ENCODE data around the gene C12orf57.

C12orf57 gene

DNA sequence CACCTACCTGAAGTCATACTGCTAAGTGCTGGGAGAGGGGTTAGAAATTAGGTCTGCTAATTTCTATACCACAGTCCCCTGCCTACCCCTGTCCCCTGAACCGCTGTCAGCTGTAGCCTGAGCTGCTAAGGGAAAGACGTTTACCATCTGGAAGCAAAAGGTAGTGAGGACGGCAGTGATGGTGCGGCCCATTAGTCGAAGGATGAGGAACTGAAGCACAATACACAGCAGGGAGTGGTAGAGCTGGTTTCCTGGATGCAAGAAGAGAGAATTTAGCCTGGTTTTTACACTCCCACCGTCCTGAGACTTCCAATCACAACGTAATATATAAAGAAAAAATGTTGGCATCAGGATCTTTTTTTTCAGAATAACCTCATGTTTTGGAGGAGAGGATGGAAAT, 38.7 kb downstream of the C12orf57 start:
- ATAC-seq (ENCODE audit: low read depth) (no peak), DNase-seq (ENCODE audit: low spot score in 2 of 2) (no peak)
- Mint-ChIP-seq H3K4me1 (no peaks in the 10 kb centered on the region), H3K4me3 (no peak overlapping the region), H3K9me3 (no peaks in the 10 kb centered on the region), H3K27ac (no peak overlapping the region), H3K27me3 (no peaks in the 10 kb centered on the region), H3K36me3 (peaks cover 8% of the 10 kb centered on the region)

DNA sequence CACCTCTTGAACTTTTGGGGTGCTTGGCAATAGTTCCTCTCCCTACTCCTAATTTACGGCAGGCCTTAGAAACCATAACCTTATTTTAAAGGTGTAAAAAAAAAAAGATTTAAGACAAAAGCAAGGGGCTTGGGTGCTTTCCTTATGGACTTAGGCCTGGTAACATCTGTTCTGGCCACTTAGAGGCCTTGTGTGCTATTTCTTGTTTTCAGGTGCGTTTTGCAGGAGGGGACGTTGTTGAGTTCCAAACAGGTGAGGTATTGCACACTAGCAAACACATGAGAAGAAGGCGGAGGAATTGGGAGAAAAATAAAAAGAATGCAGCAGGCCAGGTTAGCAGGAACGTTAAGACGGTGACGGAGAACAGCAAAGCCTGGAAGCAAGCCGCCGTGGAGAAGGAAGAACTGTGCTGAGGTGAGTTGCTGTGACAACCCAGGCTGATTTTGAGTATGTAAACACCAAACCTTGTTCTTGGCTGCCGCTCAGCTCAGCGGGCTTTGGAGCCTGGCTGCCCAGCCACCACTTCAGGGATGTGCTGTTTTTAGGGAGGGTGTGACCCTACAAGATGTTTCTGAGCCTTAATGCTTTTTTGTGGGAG, 44.2 kb downstream of the C12orf57 start:
- H3K9me3 Mint-ChIP-seq = no peaks in the 10 kb centered on the region
- H3K27me3 Mint-ChIP-seq = no peaks in the 10 kb centered on the region
- no peak overlapping the region for H3K27ac Mint-ChIP-seq

More for the DNA sequence above, 44.2 kb downstream of the C12orf57 start:
- H3K4me3 Mint-ChIP-seq = no peak overlapping the region
- H3K4me1 Mint-ChIP-seq = no peaks in the 10 kb centered on the region
- peaks cover 5% of the 10 kb centered on the region for H3K36me3 Mint-ChIP-seq
- no peak for DNase-seq (ENCODE audit: low spot score in 2 of 2)
- ATAC-seq (ENCODE audit: low read depth) = no peak

Data from memory B cell (primary cell).